Muscle layer of duodenum (tissue), 2 donors: ENCODE measurements around the gene PTP4A2.
"Not testable (repeated sequence)": the region's sequence is repeated elsewhere in the genome, so short reads cannot be mapped to it uniquely, and the experiment has no call there.

ENCODE experiments used
- H3K27ac ChIP-seq: one replicate; pipeline ENCODE4 v1.7.0; 2013; ENCODE audit warnings: mild to moderate bottlenecking, low read length
- H3K27me3 ChIP-seq: one replicate; pipeline ENCODE4 v1.7.0; 2013; ENCODE audit warnings: low read depth, mild to moderate bottlenecking, control low read depth, low read length
- H3K36me3 ChIP-seq, 2 donors: one replicate each; pipeline ENCODE4 v1.7.0; 2013; ENCODE audit warnings: low read length in 2 of 2, control low read depth in 1 of 2, mild to moderate bottlenecking in 1 of 2; ENCODE audit not compliant: insufficient read depth in 2 of 2, control insufficient read depth in 1 of 2
- H3K4me1 ChIP-seq, 2 donors: one replicate each; pipeline ENCODE4 v1.7.0; 2013; ENCODE audit warnings: low read length in 2 of 2, mild to moderate bottlenecking in 2 of 2, control low read depth in 1 of 2, moderate library complexity in 1 of 2; ENCODE audit not compliant: insufficient read depth in 2 of 2, control insufficient read depth in 1 of 2
- H3K4me3 ChIP-seq, 2 donors: one replicate each; pipeline ENCODE4 v1.7.0; 2013; ENCODE audit warnings: low read length in 2 of 2, low read depth in 1 of 2, mild to moderate bottlenecking in 1 of 2
- H3K9me3 ChIP-seq, 2 donors: one replicate each; pipeline ENCODE4 v1.7.0; 2013; ENCODE audit warnings: low read length in 2 of 2, control low read depth in 1 of 2, mild to moderate bottlenecking in 1 of 2; ENCODE audit not compliant: control insufficient read depth in 1 of 2
- donor health status: healthy.

Gene PTP4A2

GRCh38 chr1:31970873-31971272 lies 32.7 kb upstream of the PTP4A2 start:
- Histone ChIP-seq H3K36me3 (no peaks in the 10 kb centered on the region), H3K27me3 (no peaks in the 10 kb centered on the region), H3K4me3 (no peak overlapping the region), H3K9me3 (no peaks in the 10 kb centered on the region), H3K4me1 (no peaks in the 10 kb centered on the region), H3K27ac (no peak overlapping the region)

- Histone ChIP-seq H3K4me1 (peaks cover 0 to 7% of the 10 kb centered on the region in 2 donors), H3K9me3 (no peaks in the 10 kb centered on the region), H3K27ac (no peak overlapping the region), H3K27me3 (no peaks in the 10 kb centered on the region), H3K4me3 (no peak overlapping the region), H3K36me3 (no peaks in the 10 kb centered on the region)
Observed at GRCh38 chr1:31961536-31961935, 23.4 kb upstream of the PTP4A2 start.

- peaks cover 10 to 13% of the 10 kb centered on the region in 2 donors for H3K4me1 ChIP-seq
- H3K4me3 ChIP-seq = no peak overlapping the region
- H3K36me3 ChIP-seq = peaks cover 0 to 5% of the 10 kb centered on the region in 2 donors
- no peaks in the 10 kb centered on the region for H3K27me3 ChIP-seq
- no peak overlapping the region for H3K27ac ChIP-seq
- no peaks in the 10 kb centered on the region for H3K9me3 ChIP-seq
Observed at GRCh38 chr1:31959521-31960340, 21.6 kb upstream of the PTP4A2 start.

- Histone ChIP-seq H3K27ac (no peak overlapping the region), H3K36me3 (peaks cover 0 to 9% of the 10 kb centered on the region in 2 donors), H3K27me3 (no peaks in the 10 kb centered on the region), H3K4me3 (no peak overlapping the region), H3K4me1 (peaks cover 10 to 15% of the 10 kb centered on the region in 2 donors), H3K9me3 (no peaks in the 10 kb centered on the region)
Observed at GRCh38 chr1:31957701-31958674, 19.8 kb upstream of the PTP4A2 start.

GRCh38 chr1:31955917-31956736 lies 18.0 kb upstream of the PTP4A2 start:
- peaks cover 0 to 9% of the 10 kb centered on the region in 2 donors for H3K36me3 ChIP-seq
- H3K4me3 ChIP-seq = no peak overlapping the region
- no peaks in the 10 kb centered on the region for H3K9me3 ChIP-seq
- H3K27ac ChIP-seq = peak overlapping the region; percentile 95
- H3K27me3 ChIP-seq = no peaks in the 10 kb centered on the region
- peaks cover 10 to 15% of the 10 kb centered on the region in 2 donors for H3K4me1 ChIP-seq

GRCh38 chr1:31954607-31955283 lies 16.6 kb upstream of the PTP4A2 start:
- peak overlapping the region in 1 of 2 donors; percentile 3 for H3K4me3 ChIP-seq
- H3K4me1 ChIP-seq = peaks cover 10 to 15% of the 10 kb centered on the region in 2 donors
- H3K27me3 ChIP-seq = no peaks in the 10 kb centered on the region
- H3K9me3 ChIP-seq = no peaks in the 10 kb centered on the region
- H3K36me3 ChIP-seq = peaks cover 0 to 9% of the 10 kb centered on the region in 2 donors
- H3K27ac ChIP-seq = peak overlapping the region; percentile 88

GRCh38 chr1:31952825-31953220 lies 14.7 kb upstream of the PTP4A2 start:
- no peaks in the 10 kb centered on the region for H3K9me3 ChIP-seq
- H3K4me3 ChIP-seq = no peak overlapping the region
- peaks cover 0 to 9% of the 10 kb centered on the region in 2 donors for H3K36me3 ChIP-seq
- H3K4me1 ChIP-seq = peaks cover 10 to 15% of the 10 kb centered on the region in 2 donors
- H3K27ac ChIP-seq = no peak overlapping the region
- no peaks in the 10 kb centered on the region for H3K27me3 ChIP-seq

GRCh38 chr1:31951276-31951675 lies 13.1 kb upstream of the PTP4A2 start:
- H3K9me3 ChIP-seq = no peaks in the 10 kb centered on the region
- H3K4me3 ChIP-seq = no peak overlapping the region
- H3K27me3 ChIP-seq = no peaks in the 10 kb centered on the region
- peaks cover 10 to 13% of the 10 kb centered on the region in 2 donors for H3K4me1 ChIP-seq
- no peak overlapping the region for H3K27ac ChIP-seq
- H3K36me3 ChIP-seq = peaks cover 0 to 9% of the 10 kb centered on the region in 2 donors

GRCh38 chr1:31949862-31950261 lies 11.7 kb upstream of the PTP4A2 start:
- Histone ChIP-seq H3K4me3 (no peak overlapping the region), H3K27ac (no peak overlapping the region), H3K27me3 (no peaks in the 10 kb centered on the region), H3K9me3 (no peaks in the 10 kb centered on the region), H3K36me3 (peaks cover 0 to 5% of the 10 kb centered on the region in 2 donors), H3K4me1 (peaks cover 5% of the 10 kb centered on the region in 2 donors)

GRCh38 chr1:31945677-31946076 lies 7.5 kb upstream of the PTP4A2 start:
- not testable (repeated sequence) for H3K9me3 ChIP-seq, H3K4me1 ChIP-seq, H3K36me3 ChIP-seq, H3K27me3 ChIP-seq, H3K27ac ChIP-seq, H3K4me3 ChIP-seq
